HG02970 (cell line): ENCODE results near the gene RTF2.
"Not testable (repeated sequence)": the region's sequence is repeated elsewhere in the genome, so short reads cannot be mapped to it uniquely, and the experiment has no call there.

Experiments used
- ATAC-seq: cut with Tn5 transposase; IDR thresholded peaks from one replicate; pipeline ENCODE4 v1.9.1; 2021; ENCODE audit warnings: mild to moderate bottlenecking, moderate library complexity, moderate number of reproducible peaks; ENCODE audit not compliant: unreplicated experiment, low FRiP score

RTF2 gene

DNA sequence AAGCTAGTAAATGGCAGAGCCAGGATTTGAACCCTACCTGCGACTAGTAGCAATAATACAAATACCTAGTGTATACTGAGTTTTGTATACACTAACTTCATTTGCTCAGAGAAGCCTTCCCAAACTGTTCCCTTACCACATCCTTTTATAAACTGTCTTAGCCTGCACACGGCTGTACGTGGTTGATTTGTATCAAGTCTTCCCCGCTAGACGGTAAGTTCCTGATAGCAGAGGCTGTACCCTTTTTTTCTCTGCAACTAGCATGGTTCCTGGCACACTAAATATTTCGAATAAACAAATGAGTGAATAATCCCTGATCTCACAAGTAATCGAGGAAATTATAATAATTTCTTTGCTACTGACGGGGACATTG, 636 bp downstream of the RTF2 start:
- no peak for ATAC-seq

DNA sequence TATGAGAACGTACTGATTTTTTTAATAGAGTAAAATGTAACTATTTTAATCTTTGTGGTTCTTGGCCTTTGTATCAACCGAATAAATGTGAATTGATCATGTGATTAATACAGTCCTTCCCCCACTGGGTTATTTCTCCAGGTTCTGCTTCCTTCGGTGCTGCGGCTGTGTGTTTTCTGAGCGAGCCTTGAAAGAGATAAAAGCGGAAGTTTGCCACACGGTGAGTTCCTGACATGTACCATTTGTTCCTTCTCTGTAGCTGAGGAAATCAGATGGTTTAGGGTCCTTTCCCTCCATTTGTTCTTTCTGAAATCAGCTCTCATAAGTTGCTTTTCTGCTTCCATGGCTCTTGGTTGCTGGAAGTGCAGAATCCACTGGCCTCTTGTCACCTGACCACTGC, 15.5 kb downstream of the RTF2 start:
- ATAC-seq, result no peak

DNA sequence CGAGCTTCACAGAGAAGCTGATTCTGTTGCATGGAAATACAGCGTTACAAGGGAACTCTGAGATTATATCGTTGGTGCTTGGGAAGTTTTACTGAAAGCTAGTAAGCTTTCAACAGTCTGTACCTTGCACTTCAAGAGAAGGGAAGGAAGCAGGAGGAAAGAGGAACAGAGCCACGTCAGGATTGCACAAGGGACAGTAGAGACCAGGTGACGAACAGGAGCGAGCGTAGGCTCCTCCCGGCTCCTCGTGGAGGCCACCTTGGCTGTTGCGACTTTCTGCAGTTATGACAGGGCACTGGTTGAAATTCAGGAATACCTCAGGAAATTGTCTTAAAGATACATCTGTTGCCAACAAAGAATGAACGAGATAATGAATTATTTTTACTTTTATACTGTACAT, 18.8 kb downstream of the RTF2 start:
- ATAC-seq, result no peak

DNA sequence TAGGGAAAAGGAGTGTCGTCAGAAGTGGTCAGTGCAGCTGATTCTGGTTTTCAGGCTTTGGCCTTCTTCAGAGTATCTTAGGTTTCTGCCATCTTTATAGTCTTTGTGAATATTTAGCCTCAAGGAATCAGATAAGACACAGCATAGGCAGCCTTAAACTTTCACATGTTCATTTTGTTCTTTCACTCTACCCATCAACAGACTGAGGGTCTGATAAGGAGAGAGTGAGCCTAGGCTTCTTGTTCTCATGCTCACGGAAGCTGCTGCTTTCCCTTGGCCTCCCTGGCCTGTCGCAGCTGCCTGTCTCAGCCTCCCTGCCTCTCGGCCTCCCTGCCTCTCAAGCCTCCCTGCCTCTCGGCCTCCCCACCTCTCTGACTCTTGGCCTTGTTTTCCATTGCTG, 20.1 kb downstream of the RTF2 start:
- ATAC-seq, result no peak

DNA sequence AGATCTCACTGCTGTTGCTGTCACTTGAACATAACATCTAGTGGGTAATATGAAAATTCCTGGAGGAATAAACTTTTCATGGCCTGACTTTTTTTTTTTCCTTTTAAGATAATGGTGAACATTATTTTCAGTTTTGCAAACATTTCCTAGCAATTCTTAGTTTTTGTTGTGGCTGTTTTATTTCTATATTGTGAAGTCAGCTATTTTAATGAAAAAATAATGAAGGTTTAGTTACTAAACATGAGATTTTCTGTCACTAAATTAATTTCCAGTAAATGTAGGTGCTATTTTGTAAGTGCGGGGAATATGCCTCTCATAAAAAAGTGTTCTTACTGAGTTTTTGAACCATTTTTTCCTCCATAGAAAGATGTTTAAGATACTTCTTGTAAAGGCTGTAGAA, 32.7 kb downstream of the RTF2 start:
- ATAC-seq, result no peak

DNA sequence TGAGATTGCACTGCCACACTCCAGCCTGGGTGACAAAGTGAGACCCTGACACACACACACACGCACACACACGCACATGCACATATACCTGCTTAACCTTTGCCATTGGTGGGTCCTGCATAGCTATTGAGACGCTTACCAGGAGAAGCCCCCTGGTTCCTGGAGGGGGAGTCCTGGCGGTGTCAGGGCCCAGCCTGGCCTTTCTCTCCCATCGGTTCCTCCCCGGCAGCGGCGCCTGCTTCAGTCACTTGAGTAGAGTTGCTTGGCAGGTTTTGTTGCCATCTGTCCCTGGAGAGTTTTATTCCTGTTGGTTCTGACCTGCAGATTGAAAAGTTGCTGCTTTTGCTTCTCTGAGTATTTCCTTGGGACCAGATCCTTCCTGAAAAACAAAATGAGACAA, 35.5 kb downstream of the RTF2 start:
- no peak for ATAC-seq

DNA sequence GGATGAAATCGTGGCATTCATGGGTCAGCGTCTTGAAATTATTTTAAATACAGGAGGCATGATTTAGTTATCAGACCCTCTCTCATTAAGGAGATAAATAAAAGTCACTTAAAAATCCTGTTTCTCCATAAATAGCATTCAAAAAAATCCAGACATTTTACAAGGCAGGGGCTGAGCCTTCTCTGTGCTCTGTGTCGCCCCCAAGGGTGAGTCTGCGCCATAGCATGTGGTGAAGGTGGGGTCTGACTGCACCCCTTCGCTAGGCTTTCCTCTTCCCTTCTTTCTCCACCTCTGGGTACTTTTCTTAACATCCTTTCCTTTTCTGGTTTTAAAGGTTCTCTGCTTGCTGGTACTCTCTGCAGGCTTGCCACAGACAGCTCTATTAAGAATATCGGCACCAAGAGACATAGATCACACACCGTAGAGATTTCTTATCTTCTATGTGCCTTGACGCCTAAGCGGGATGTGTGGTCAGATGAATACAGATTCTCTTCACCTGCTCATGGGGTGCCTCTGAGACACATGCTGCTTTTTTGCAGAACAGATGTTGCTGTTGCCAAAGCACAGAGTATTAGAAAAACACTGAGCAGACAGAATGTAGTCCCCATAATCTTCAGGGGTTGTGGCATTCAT, 36.1 kb downstream of the RTF2 start:
- no peak for ATAC-seq

DNA sequence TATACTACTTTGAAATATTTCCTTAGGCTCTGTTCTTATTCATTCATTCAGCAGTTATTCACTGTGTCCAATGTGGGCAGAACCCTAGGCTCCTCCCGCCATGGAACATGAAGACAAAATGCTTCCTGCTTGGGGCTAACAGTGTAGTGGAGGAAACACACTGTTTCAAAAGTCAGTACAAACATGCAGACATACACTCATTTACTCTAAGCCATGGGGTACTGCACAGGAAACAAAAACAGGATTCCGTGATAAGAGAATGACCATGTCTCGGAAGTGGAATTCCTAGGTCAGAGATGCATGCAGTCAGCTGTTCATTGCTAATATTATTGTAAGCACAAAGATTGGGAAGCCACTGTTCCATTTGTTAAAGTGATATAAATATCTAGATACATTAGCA, 37.7 kb downstream of the RTF2 start:
- no peak for ATAC-seq

DNA sequence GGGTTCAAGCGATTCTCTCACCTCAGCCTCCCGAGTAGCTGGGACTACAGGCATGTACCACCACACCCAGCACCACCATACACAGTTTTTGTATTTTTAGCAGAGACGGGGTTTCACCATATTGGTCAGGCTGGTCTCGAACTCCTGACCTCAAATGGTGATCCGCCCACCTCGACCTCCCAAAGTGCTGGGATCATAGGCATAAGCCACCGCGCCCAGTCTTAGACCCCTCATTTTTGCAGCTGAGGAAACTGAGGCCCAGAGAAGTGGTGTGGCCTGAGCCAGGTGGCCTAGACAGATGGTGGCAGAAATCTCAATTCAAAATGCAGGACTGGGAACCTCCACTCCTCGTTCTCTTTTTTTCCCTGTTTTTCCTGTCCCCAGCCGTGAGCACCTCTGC, 43.5 kb downstream of the RTF2 start:
- no peak for ATAC-seq

DNA sequence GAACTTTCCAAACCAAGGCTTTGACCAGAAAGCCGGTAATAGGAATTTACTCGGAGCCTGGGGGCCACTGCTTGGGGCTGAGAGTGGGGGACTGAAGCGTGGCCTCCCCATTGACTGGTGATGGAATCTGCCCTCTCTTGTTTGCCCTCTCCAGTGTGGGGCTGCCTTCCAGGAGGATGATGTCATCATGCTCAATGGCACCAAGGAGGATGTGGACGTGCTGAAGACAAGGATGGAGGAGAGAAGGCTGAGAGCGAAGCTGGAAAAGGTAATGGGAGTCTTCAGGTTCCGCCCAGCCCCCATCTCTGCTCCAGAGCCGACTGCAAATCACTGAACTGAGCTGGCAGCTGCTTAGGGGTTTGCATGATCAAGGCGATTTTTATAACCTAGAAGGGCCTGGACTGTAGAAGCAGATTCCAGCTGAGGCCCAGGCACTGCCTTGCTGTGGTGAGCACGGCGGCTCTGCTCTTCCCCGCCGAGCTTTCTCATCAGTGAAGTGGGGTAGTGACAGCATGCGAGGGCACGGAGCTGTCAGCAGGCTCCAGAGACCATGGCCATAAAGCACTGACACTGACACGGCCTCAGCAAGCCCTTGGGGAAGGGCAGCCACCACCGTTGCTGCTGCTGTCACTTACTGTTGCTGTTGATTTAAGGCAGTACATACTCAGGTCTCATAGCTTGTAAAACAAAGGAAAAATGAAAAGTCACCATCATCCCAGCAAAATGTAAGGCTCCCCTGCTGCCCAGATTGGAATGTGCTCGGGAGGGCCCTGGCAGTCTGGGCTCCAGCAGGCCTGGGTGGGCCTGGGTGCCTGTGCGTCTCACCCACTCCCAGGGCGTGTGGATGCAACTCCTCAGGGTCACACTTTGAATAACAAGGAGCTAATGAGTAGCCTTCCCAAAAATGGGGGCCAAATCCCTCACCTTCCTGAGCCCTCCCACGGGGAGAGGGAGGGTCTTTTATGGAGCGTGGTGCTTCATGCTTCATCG, 45.0 kb downstream of the RTF2 start:
- ATAC-seq, result no peak

DNA sequence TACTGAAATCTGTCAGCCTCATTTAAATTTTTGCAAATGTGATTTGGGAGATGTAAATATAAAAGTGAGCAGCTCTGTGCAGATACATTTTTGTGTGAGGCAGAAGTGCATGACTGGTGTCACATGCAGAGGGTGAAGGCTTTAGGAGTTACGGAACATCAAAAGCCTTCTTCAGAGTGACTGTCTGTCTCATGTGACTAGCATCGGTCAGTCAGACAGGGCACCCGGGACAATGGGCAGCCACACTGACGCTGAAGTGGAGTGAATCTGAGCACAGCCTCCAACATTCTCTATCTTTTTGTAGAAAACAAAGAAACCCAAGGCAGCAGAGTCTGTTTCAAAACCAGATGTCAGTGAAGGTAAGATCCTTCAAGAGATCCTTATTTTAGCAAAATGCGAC, 48.2 kb downstream of the RTF2 start:
- ATAC-seq, result no peak

DNA sequence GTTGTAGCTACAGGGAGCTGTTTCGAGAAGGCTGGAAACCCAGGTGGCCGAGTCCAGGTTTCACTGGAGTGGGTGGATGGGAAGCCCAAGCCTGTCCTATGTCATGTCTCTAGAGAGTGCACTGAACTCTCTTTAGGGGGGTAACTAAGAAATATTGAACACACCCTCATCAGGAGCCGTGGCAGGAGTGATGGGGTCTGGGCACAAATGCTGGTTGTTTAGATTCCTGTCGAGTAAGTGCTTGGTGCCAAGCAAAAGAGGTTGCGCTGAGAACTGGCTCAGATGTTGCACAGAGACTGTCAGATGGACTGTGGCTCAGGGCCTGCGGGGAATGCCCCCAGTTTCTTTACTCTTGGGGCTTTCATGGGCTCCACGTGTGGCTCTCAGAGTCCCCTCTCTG, 48.8 kb downstream of the RTF2 start:
- ATAC-seq, result no peak

DNA sequence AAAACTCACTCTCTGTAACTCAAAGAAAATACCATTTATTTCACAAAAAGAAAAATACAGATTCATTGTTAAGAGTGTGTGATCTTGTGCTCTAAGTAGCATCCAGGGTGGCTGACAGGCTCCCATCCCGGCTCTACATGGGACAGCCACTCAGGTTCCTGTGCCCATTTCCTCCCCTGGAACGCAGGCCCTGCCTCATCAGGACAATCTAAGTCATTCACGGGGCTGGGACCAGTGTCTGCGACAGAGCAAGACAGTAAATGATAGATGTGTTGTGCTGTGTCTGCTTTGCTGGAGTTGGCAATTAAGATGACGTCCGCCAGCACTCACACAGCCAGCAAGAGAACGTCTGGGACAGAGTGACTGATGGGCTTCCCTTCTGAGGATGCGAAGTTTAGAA, 49.2 kb downstream of the RTF2 start:
- ATAC-seq, result no peak

DNA sequence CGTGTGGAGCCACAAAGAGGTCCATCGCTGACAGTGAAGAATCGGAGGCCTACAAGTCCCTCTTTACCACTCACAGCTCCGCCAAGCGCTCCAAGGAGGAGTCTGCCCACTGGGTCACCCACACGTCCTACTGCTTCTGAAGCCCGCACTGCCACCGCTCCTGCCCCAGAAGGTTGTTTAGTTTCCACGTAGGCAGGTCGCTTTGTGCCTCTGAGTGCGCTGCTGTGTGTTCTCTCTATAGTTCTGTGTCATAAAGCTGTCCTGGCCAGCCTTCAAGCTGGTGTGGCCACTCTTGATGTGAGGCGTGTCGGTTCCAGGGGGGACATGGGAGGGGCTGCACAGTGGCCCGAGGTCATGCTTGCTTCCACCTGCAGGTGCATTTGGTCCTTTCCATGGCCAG, 49.7 kb downstream of the RTF2 start:
- ATAC-seq, result no peak

DNA sequence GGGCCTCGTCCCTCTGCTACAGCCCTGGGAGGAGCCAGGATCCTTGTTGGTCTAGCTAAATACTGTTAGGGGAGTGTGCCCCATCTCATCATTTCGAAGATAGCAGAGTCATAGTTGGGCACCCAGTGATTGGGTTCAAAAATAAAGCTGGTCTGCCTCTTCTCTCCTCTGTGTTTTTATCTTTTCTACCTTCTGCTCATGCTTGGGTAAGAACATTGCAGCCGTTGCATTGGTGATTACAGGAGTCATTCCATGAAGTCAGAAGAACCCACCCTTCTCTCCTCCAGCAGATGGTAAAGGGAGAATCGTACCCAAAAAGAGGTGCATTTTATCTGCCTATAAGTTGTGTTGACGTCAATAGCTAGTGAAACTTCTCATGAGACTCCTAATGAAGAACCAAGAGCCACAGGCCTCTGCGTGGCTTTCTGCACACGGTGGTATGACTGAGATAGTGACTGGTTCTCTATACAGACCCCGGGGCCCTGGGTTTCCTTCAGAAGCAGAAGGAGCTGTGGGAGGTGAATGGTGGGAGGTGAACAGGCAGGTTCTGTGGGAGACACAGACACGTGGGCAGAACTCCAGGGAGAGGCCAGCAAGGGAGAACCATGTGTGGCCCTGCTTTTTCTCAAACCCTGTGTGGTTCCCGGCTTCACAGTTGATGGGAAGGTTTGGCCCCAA, 50.4 kb downstream of the RTF2 start:
- no peak for ATAC-seq

DNA sequence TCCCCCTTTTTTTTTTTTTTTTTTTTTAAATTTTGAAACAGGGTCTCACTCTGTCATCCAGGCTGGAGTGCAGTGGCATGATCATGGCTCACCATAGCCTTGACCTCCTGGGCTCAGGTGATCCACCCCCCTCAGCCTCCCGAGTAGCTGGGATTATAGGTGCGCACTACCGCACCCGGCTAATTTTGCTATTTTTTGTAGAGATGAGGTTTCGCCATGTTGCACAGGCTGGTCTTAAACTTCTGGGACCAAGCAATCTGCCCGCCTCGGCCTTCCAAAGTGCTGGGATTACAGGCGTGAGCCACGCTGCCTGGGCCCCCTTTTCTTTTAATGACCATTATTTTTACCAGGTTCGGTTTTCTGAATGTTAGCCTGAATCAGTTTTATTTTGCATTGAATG, 51.1 kb downstream of the RTF2 start:
- no peak for ATAC-seq

DNA sequence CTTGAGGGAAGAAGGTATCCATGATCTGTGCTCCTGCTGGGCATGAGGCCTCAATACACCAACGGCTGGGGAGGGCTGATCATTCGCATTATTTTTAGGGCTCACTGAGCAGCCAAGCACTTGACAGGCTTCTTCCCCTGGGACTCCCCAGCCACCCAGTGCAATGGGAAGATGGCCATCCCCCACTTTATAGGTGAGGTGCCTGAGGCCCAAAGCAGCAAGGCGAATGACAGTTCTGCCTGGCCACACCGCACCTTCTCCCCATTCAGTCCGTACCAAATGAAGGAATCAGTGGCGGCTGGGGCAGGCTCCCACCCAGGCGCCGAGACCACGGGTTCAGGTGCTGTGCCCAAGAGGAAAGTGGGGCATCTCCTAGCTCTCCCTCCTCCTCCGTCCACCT, 51.8 kb downstream of the RTF2 start:
- ATAC-seq, result no peak

DNA sequence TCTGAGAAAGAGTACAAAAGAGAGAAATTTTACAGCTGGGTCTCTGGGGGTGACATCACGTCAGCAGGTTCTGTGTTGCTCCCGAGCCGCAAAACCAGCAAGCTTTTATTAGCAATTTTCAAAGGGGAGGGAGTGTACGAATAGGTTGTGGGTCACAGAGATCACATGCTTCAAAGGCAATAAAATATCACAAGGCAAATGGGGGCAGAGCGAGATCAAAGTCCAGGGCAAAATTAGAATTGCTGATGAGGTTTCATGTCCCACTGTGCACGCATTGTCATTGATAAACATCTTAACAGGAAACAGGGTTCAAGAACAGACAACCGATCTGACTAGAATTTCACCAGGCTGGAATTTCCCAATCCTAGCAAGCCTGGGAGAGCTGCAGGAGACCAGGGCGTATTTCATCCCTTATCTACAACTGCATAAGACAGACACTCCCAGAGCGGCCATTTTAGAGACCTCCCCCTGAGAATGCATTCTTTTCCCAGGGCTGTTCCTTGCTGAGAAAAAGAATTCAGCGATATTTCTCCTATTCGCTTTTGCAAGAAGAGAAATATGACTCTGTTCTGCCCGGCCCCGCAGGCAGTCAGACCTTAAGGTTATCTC, 52.4 kb downstream of the RTF2 start:
- ATAC-seq, result not testable (repeated sequence)

DNA sequence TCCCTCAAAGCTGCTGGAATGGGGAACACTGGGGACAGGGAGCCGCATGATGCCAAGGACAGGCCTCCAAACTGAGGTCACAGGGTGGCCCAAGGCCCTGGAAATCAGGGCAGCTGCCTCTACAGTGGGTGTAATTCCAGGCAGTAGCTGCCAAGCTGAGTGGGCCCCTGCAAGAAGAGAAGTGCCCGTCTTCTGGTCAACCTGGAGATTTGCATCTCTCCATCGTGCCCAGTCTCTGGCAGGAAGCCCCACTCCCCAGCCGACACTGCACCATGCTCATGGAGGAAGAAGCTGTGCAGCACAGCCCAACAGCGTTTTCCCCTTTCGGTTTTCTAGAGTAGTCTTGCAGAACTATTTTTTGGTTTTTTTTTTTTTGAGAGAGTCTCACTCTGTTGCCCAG, 53.9 kb downstream of the RTF2 start:
- no peak for ATAC-seq

DNA sequence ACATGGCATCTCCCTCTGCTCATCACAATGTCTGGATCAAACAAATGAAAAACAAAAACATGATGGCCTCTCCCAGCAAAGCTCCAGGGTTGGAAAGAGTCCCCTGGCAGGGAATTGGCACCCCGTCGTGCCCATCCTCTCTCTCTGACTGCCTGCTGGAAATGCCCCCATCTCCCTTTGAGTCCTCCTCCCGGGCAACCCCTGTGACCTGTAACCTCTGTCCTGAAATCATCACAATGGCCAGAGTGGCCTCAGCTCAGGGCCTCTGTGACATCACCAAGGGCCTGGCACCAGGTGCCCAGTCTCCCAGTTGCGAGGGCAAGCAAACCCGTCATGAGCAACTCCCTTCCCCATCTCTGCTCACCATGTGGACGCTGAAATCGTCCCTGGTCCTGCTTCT, 56.0 kb downstream of the RTF2 start, which contains the start of gene FAM209A:
Gene FAM209A (plus strand): TSS at position 301 of the 400 bp plus-strand sequence. CDS start 65 bp downstream, at position 366.
- not testable (repeated sequence) for ATAC-seq

DNA sequence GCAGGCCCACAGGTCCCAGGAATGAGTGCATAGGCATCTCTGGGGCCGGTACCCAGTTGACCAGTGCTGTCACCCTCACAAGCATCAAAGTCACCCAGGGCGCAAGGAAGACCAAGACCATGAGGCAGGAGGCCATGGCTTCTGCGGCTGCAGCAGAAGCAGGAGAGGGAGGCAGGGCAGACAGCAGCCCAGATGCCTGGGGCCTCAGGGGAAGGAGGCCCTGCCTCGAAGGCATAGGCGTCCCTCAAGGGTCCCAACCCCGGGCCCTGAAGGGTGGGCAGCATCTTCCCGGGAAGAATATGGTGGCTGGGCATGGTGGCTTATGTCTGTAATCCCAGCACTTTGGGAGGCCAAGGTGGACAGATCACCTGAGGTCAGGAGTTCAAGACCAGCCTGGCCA, 59.1 kb downstream of the RTF2 start:
- ATAC-seq, result no peak
